ENCODE measurements around the gene CFAP45. TPM values are rescaled to one million over a fixed set of nuclear protein-coding genes. Genes with fewer than 3 reads are reported as not detected.

The CFAP45 gene
- total and polyA plus RNA-seq, 9 of the 15 experiments (the other 6 are each of a cell fraction or from before 2014, with no cell fraction given), result 0.65 to 2.4 (median 1.5) TPM

DNA sequence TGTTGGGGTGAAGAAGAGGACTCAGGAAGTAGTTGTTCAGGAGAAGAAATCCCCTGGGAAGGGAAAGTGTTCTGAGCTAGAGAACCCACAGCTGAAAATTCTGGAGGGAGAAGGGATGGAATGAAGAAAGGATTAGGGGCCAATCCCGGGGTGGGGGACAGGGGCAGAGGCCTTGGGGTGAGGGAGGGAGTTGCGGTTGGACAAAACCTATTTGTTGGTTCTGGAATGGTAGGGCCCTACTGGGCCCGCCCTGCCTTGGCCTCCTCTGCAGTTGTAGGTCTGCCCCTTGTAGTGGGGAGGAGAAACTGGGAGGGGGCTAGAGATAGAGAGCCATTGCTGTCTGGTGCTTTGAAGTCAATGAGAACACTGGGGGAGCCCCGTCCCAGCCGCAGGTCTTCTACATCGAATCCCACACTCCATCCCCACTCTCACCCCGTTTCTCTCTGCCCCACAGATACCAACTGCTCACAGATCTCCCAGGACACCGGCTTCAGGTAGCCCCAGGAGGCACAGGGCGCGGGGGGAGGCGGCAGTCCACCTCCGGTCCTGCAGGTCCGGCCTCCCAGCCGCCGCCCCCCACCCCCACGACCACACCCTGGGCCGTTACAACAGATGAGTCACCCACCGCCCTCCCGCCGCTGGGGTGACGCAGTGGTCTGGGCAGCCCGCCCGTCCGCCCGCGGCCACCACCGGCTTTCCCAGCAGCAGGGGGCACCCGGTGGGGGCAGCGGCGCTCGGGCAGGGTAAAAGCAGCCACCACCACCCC, 24.2 kb upstream of the CFAP45 start (continued):
- TF ChIP-seq, protein P1, sequence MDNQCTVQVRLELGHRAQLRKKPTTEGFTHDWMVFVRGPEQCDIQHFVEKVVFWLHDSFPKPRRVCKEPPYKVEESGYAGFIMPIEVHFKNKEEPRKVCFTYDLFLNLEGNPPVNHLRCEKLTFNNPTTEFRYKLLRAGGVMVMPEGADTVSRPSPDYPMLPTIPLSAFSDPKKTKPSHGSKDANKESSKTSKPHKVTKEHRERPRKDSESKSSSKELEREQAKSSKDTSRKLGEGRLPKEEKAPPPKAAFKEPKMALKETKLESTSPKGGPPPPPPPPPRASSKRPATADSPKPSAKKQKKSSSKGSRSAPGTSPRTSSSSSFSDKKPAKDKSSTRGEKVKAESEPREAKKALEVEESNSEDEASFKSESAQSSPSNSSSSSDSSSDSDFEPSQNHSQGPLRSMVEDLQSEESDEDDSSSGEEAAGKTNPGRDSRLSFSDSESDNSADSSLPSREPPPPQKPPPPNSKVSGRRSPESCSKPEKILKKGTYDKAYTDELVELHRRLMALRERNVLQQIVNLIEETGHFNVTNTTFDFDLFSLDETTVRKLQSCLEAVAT (IDR thresholded peaks at IDR 0.05), result 0 out of 4 replicates have a peak, but pooled peaks of 1 of the 2 experiments have one; percentile 11
- no peak for TF ChIP-seq ZBTB43 (CRISPR knock-in tag; IDR thresholded peaks at IDR 0.05)
- TF ChIP-seq POLR2AphosphoS5 (IDR thresholded peaks at IDR 0.05; ENCODE audit: control insufficient read depth, insufficient read depth, low read depth, low read length), result peak; percentile 74
- peak; percentile 53; the same call in 1 of the 2 replicates for TF ChIP-seq RB1 (IDR thresholded peaks at IDR 0.05; ENCODE audit: low read depth)
- TF ChIP-seq MCM3 (IDR thresholded peaks at IDR 0.05), result no peak
- peak; percentile 80 for TF ChIP-seq MYBL2 (IDR thresholded peaks at IDR 0.05; ENCODE audit: low read depth)
- no peak for TF ChIP-seq MYBL2 (CRISPR knock-in tag; IDR thresholded peaks at IDR 0.05; ENCODE audit: borderline replicate concordance)
- TF ChIP-seq SRF (CRISPR knock-in tag; IDR thresholded peaks at IDR 0.05), result no peak
- TF ChIP-seq NEUROD1 (IDR thresholded peaks at IDR 0.05; ENCODE audit: borderline replicate concordance, low read depth, low read length, partially characterized antibody), result peak; percentile 67
- TF ChIP-seq ZBTB11 (CRISPR knock-in tag; IDR thresholded peaks at IDR 0.05), result no peak
- no peak for TF ChIP-seq ZNF253 (CRISPR knock-in tag; conservative IDR thresholded peaks at IDR 0.05)
- no peak for TF ChIP-seq XRCC4 (IDR thresholded peaks at IDR 0.05; ENCODE audit: extremely low read depth, insufficient read depth, insufficient read length)
- TF ChIP-seq ERF (CRISPR knock-in tag; IDR thresholded peaks at IDR 0.05), result no peak
- TF ChIP-seq IRF2 (CRISPR knock-in tag; IDR thresholded peaks at IDR 0.05), result no peak
- no peak for TF ChIP-seq ZNF644 (tag; IDR thresholded peaks at IDR 0.05; ENCODE audit: low read depth)
- TF ChIP-seq ZBTB33 (CRISPR knock-in tag; IDR thresholded peaks at IDR 0.05), result no peak
- TF ChIP-seq NCOA4 (IDR thresholded peaks at IDR 0.05; ENCODE audit: partially characterized antibody), result no peak
- TF ChIP-seq MBD2 (IDR thresholded peaks at IDR 0.05; ENCODE audit: borderline replicate concordance, low read depth), result peak; percentile 59; the same call in 1 of the 2 replicates
- TF ChIP-seq KLF10 (CRISPR knock-in tag; IDR thresholded peaks at IDR 0.05), result no peak

All from K562 (cell line).